ENCODE data around the gene TBPL2. TPM values are rescaled to one million over a fixed set of nuclear protein-coding genes. Genes with fewer than 3 reads are reported as not detected.

Gene TBPL2
- total RNA-seq, 1 donor from 2014 or later = not detected

DNA sequence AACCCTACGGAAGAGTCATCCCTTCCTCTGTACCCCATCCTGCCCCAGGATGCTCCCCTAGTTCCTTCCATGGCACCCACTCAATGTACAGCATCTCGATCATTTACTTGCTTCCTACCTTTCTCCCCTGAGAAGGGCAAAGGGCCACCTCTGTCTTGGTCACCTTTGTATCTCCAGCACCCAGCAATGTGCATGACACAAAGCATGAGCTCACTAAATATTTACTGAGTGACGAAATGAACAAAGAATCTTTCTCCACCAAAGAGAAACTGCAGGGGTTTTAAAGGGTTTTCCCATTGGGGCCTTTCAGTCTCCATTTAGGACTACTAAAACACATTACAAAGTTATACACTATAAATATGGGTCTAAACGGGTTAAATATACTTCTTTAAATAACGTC is 59.4 kb downstream of the TBPL2 start:
- ATAC-seq (no peak), DNase-seq (no peak)
- Histone ChIP-seq H3K27me3 (no peaks in the 10 kb centered on the region), H3K9me3 (no peaks in the 10 kb centered on the region), H3K4me1 (no peaks in the 10 kb centered on the region), H3K4me3 (no peak overlapping the region), H3K27ac (no peak overlapping the region), H3K36me3 (peaks cover 87% of the 10 kb centered on the region)
- TF ChIP-seq CTCF (IDR thresholded peaks at IDR 0.05) = no peak
- intact Hi-C loops (cut with DNase I) = no loop called here

DNA sequence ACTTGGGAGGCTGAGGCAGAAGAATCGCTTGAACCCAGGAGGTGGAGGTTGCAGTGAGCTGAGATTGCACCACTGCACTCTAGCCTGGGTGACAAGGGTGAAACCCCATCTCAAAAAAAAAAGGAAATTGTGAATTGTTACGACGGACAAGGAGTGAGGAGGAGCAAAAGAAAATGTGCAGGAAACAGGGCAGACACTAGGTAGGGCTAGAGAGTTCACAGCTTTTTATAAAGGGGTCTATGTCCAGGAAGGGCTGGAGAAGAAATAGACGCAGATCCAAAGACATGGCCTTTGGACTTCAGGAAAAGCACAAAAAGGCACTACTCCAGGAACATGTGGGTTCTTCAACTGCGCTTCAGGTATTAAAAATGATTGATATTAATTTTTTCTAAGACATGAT is 63.2 kb downstream of the TBPL2 start:
- DNase-seq = no peak
- H3K27ac ChIP-seq = no peak overlapping the region
- ATAC-seq = no peak
- no peak for TF ChIP-seq CTCF (IDR thresholded peaks at IDR 0.05)
- H3K4me3 ChIP-seq = no peak overlapping the region
- H3K36me3 ChIP-seq = peaks cover 81% of the 10 kb centered on the region
- no peaks in the 10 kb centered on the region for H3K9me3 ChIP-seq
- no peaks in the 10 kb centered on the region for H3K4me1 ChIP-seq
- intact Hi-C loops (cut with DNase I) = no loop called here
- no peaks in the 10 kb centered on the region for H3K27me3 ChIP-seq

- no peak for TF ChIP-seq CTCF (IDR thresholded peaks at IDR 0.05)
- H3K27me3 ChIP-seq = no peaks in the 10 kb centered on the region
- no peak overlapping the region for H3K4me3 ChIP-seq
- no peak for DNase-seq
- intact Hi-C loops (cut with DNase I) = no loop called here
- H3K9me3 ChIP-seq = no peaks in the 10 kb centered on the region
- H3K4me1 ChIP-seq = no peaks in the 10 kb centered on the region
- no peak for ATAC-seq
- peaks cover 57% of the 10 kb centered on the region for H3K36me3 ChIP-seq
- no peak overlapping the region for H3K27ac ChIP-seq
These were observed 65.6 kb downstream of the TBPL2 start for GRCh38 chr14:55374771-55375170.

DNA sequence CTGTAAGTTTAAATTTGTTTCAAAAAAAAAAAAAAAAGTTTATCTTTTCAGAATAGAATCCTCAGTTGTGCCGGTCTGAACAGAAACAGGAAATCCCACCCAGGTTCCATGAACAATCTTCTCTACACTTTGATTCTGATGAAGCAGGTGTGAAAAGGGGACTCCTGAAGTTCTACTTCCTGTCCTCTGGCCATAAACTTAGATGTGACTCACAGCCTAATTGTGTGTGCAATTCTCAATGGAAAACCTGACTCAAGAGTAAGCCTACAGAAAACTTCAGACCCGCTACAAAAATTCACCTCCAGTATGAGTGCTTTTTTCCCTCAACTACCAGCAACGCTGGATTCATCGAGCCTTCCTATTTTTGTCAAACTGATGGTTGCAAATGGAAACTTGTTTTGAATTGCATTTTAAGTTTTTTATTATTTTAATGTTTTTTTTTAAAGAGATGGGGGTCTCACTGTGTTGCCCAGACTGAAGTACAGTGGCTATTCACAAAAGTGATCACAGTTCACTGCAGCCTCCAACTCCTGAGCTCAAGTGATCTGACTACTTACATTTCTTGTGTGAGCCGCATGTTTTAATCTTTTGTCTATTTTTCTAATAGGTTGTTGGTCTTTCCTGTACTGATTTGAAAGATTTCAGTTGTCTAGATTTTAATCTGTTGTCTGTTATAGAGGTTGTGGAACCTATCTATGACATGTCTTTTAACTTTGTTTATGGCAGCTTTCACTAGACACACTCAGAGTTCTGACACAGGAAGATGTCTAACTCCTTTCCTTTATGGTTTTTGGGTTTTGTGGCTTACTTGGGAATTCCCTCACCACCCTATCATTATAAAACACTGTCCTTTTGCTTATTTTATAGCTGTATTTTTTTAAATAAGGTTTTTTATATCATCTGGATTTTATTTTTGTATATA is 66.4 kb downstream of the TBPL2 start:
- Histone ChIP-seq H3K27me3 (no peaks in the 10 kb centered on the region), H3K4me3 (no peak overlapping the region), H3K9me3 (no peaks in the 10 kb centered on the region), H3K36me3 (peaks cover 57% of the 10 kb centered on the region), H3K27ac (no peak overlapping the region), H3K4me1 (no peaks in the 10 kb centered on the region)
- ATAC-seq (no peak), DNase-seq (no peak)
- intact Hi-C loops (cut with DNase I) = no loop called here
- TF ChIP-seq CTCF (IDR thresholded peaks at IDR 0.05) = no peak

DNA sequence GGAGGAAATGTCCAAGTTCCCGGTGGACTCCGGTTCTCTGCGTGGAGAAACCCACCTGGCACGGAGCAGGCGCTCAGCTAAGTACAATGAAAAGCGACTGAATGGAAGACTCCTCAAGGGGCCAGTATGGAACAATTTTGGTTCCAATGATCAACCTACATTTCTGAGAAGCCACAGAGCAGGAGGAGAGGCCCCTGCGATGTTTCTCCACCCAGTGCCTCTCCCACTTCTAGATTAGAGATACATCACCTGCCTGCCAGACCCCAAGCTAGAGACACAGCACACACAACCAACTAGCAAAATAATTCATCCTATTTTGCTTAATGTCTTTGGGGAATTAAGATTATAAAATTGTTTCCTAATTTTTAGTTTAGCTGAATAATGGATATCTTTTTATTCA is 67.6 kb downstream of the TBPL2 start:
- intact Hi-C loops (cut with DNase I) = no loop called here
- Histone ChIP-seq H3K4me3 (no peak overlapping the region), H3K27me3 (no peaks in the 10 kb centered on the region), H3K4me1 (no peaks in the 10 kb centered on the region), H3K9me3 (no peaks in the 10 kb centered on the region), H3K36me3 (peaks cover 52% of the 10 kb centered on the region), H3K27ac (no peak overlapping the region)
- no peak for TF ChIP-seq CTCF (IDR thresholded peaks at IDR 0.05)
- DNase-seq (no peak), ATAC-seq (no peak)
